HEK293T (cell line): ENCODE data around the gene GALM.

Source experiments
- BHLHE40 ChIP-seq: fragments of 450-650 bp; IDR thresholded peaks from 2 replicates; pipeline ENCODE4 v1.6.1; 2016; ENCODE audit warnings: mild to moderate bottlenecking, moderate library complexity, borderline replicate concordance
- FOXA1 ChIP-seq: fragments of 450-650 bp; IDR thresholded peaks from 2 replicates; pipeline ENCODE4 v1.6.1; 2016; ENCODE audit warnings: mild to moderate bottlenecking
- FOXK2 ChIP-seq: fragments of 450-650 bp; IDR thresholded peaks from 2 replicates; pipeline ENCODE4 v1.6.1; 2016; ENCODE audit warnings: mild to moderate bottlenecking
- FOXM1 ChIP-seq: fragments of 450-650 bp; IDR thresholded peaks from 2 replicates; pipeline ENCODE4 v1.6.1; 2017; ENCODE audit warnings: mild to moderate bottlenecking, borderline replicate concordance
- HDGF ChIP-seq: fragments of 450-650 bp; IDR thresholded peaks from 2 replicates; pipeline ENCODE4 v1.6.1; 2017; ENCODE audit warnings: antibody characterized with exemption, borderline replicate concordance
- NFRKB ChIP-seq: fragments of 450-650 bp; IDR thresholded peaks from 2 replicates; pipeline ENCODE4 v1.6.1; 2016; ENCODE audit warnings: mild to moderate bottlenecking, moderate library complexity
- PKNOX1 ChIP-seq: fragments of 450-650 bp; IDR thresholded peaks from 2 replicates; pipeline ENCODE4 v1.6.1; 2016
- SP1 ChIP-seq: fragments of 450-650 bp; IDR thresholded peaks from 2 replicates; pipeline ENCODE4 v1.6.1; 2017
- SUZ12 ChIP-seq: fragments of 450-650 bp; IDR thresholded peaks from 2 replicates; pipeline ENCODE4 v1.6.1; 2016; ENCODE audit warnings: mild to moderate bottlenecking
- TARDBP ChIP-seq: fragments of 450-650 bp; IDR thresholded peaks from 2 replicates; pipeline ENCODE4 v1.6.1; 2016

- no peak for TF ChIP-seq FOXK2
- no peak for TF ChIP-seq HDGF
- TF ChIP-seq FOXA1, result no peak
- TF ChIP-seq TARDBP, result no peak
- TF ChIP-seq SP1, result no peak
- TF ChIP-seq PKNOX1, result no peak
- TF ChIP-seq NFRKB, result no peak
- no peak for TF ChIP-seq FOXM1
- TF ChIP-seq BHLHE40, result no peak
- no peak for TF ChIP-seq SUZ12
These were observed 45.6 kb downstream of the GALM start for GRCh38 chr2:38711558-38711957.
